ENCODE results near the gene VWC2.

Gene VWC2

DNA sequence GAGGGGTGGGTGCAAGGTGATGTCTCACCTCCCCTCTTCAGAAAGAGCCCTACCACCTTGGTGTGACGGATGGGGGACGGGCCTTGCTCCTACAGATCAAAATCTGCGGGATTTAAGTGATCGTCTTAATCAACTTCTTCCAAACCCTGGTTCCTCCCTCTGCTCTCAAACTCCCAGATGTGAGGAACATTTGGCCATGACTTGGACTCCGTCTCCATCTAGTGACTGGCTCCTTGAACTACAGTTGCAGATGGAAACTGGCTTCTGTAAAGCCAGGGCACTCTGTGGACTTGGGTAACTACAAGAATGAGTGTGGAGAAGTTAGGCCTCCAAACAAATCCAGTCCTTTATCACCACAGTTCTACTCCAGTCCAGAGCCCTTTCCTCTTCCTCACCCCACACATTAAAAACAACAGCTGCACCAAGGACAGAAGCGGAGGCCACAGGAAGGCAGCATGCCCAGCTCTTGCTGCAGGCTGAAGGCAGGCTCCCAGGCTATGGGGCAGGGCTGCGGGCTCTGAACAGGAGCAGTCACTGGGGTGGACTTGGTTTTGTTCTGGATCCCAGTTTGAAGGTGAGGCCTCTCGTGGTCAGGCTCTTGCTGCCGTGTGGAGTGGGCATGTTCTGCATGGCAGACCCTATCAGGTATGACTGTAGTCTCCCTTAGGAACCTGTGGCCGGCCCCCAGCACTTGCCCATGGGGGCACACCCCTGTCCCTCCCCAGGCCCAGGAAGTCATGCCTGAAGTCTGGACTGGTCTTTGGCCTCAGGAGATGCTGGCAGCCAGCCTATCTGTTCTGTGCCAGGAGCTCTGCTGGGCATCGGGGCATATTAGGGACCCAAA lies 79.4 kb downstream of the VWC2 start:
- peak; percentile 7 for DNase-seq (ENCODE audit: low read depth)

- DNase-seq (ENCODE audit: low read depth) = no peak
Observed at GRCh38 chr7:49855281-49855980, 82.0 kb downstream of the VWC2 start.

DNA sequence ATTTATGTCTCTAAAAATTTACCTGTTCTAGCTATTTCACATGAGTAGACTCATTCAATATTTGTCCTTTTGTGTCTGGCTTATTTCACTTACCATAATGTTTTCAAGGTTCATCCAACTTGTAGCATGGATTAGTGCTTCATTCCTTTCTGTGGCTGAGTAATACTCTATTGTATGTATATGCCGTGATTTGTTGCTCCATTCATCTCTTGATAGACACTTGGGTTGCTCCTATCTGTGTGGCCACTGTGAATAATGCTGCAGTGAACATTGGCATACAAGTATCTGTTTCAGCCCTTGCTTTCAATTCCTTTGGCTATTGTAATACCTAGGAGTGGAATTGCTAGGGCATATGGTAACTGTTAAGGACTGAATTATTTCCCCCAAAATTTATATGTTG lies 86.9 kb downstream of the VWC2 start:
- DNase-seq (ENCODE audit: low read depth) = no peak

GRCh38 chr7:49866076-49866735 lies 92.8 kb downstream of the VWC2 start:
- DNase-seq (ENCODE audit: low read depth) = no peak

- no peak for DNase-seq (ENCODE audit: low read depth)
Observed at GRCh38 chr7:49866910-49867309, 93.5 kb downstream of the VWC2 start.

DNA sequence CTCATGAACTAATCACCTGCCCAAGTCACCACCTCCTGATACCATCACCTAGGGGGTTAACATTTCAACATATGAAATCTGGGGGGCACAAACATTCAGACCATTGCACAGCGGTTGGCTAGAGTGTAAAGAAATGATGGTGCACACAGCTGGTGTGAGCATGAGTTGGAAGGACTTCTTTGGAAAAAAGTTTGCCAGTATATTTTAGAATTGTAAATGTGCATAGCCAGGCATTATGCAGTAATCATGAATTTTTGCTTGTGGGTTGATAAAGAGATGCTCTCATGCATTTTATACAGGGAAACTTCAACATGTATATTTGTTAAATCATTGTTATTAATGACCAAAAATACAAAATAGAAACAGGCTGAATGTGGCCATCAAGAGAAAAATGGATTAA lies 100.0 kb downstream of the VWC2 start:
- no peak for DNase-seq (ENCODE audit: low read depth)

- DNase-seq (ENCODE audit: low read depth) = no peak
Observed at GRCh38 chr7:49875336-49875735, 101.9 kb downstream of the VWC2 start.

GRCh38 chr7:49876202-49876601 lies 102.8 kb downstream of the VWC2 start:
- no peak for DNase-seq (ENCODE audit: low read depth)

DNA sequence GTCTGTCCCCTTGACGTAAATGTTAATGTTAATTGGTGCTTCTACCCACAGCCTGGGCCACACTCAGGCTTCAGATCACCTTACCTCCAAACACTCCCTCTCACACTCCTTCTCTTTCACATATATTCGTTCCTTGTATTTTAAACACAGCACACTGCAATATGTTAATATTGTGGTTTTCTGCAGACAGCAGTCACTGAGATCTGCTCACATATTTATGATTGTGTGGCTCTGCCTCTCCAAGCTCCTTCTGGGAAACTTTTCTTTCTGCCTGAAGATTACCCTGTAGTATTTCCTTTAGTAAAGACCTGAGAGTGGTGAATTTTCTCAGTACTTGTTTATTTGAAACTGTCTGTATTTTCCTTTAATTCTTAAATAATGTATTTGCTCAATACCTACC lies 104.7 kb downstream of the VWC2 start:
- DNase-seq (ENCODE audit: low read depth) = no peak

- no peak for DNase-seq (ENCODE audit: low read depth)
Observed at GRCh38 chr7:49878627-49879026, 105.2 kb downstream of the VWC2 start.

DNA sequence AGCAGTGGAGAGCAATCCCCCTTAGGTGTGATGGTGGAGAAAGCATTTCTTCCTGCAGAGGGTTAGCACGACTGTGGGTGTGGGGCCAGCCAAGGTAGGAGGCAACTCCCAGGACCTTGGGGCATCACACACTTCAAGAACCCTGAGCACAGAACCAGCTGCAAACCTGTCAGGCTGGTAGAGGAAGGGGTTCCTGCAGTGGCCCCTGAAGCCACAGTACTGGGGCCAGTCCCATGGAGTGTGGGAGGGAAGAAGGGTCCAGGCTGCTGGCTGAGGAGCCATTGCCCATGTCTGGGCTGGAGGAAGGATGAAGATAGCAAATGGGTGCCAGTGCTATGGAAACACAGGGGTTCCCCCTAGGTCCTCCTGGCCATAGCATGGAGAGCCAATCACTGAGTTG lies 110.5 kb downstream of the VWC2 start:
- no peak for DNase-seq (ENCODE audit: low read depth)

DNA sequence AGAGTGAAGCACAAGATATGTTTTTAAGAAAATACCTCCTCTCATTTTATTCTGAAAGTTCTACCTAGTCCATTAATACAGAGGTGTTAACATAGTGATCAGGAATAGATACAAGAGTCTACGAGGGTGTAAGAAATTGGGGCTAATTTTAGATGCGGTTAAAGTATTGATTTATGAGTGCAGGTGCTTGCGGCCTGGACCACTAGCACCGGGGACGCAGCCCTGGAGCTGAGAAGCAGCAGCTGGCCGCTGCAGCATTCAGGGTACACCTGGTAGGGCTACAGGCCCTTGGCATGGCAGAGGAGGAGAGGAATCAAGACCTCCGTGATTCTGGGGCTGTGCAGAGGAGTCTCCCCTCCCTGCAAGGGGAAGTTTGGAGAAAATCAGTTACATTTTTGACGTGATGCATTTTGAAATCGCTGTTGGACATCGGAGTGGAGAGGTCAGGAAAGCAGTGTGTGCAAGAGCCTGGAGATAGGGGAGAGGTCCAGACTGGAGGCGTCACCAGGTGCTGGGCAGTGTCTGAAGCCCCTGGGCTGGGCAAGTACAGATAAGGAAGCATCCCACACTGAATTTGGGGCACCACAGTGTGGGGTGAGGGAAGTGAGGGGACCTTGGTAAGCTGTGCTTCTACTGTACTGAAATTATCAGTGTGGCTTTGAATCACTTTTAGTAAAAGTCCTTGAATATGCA lies 112.3 kb downstream of the VWC2 start:
- DNase-seq (ENCODE audit: low read depth) = no peak

DNA sequence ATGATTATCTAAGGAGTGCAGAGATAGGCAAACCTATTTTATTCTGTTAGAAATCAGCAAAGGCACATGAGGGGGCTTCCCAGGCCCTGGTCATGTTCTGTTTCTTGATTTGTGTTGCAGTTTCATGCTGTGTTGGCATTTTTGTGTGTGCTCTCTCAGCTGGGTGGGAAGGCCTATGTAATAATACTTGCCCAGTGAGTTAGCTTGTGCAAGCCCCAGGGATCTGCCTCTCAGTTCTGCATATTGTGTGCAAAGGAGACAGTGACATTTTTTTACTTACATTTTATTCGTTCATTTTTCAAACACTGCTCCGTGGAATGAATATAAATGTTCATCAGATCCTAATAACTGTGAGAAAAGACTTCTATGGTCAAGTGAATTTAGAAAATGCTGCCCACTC lies 119.0 kb downstream of the VWC2 start:
- DNase-seq (ENCODE audit: low read depth) = no peak

DNA sequence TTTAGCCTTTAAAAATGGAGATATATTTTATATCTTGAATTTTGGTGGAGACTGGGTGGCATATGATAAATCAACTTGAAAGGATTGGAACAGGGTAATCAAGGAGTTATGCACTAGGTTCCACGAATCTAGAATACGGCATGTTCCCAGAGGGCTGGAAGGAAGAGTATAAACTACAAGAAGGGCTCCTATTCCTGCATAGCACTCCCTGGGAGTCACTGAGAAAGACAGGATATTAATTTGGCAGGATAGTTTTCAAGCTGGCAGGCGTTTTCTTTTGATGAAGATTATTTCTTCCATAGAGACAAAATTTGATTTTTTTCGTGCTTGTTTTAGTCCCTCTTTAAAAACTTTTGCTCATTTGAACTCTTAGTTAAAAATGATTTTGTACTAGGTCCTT lies 119.7 kb downstream of the VWC2 start:
- no peak for DNase-seq (ENCODE audit: low read depth)

- DNase-seq (ENCODE audit: low read depth) = no peak
Observed at GRCh38 chr7:49894543-49894942, 121.1 kb downstream of the VWC2 start.

DNA sequence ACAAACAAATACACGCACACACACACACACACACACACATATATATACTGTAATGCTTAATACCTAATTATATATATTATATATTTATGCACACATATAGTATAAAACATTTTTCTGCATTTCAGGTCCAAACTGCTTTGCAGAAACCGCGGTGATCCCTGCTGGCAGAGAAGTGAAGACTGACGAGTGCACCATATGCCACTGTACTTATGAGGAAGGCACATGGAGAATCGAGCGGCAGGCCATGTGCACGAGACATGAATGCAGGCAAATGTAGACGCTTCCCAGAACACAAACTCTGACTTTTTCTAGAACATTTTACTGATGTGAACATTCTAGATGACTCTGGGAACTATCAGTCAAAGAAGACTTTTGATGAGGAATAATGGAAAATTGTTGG lies 138.5 kb downstream of the VWC2 start:
- DNase-seq (ENCODE audit: low read depth) = no peak

DNA sequence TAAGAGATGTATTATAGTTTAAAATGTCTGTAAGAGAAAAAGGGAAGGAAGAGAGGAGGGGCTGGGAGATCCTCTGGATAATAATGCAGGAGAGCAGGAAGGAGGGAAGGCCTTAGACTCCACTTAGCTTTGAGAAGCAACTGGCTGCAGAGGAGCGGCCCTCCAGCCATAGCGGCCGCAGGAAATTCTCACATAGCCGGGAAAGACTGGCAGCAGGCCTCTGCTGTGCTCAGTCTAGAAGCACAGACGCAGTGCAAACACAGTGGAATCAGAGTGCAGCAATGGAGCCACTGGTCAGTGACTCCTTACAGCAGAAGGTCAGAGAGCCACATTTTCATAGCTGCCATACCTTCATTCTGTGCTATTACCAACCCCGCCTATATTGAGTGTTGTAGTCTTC lies 153.3 kb downstream of the VWC2 start:
- no peak for DNase-seq (ENCODE audit: low read depth)

DNA sequence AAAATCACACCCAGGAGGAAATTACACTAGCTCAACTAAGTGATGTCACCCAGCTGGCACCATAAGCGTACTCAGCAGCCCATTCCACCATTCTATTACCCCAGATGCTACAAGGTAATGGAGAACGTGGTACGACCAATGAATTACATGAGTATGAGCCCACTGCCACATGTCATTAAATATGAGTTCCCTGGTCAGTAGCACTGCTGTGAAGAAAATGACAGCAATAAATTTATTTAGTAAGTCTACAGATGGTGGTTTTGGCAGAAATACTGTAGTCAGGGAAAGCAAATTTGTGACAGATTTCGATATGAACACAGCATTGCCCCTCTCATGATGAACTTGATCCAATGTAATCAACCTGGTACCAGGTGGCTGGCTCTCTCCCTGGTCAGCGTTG lies 154.2 kb downstream of the VWC2 start:
- no peak for DNase-seq (ENCODE audit: low read depth)

DNA sequence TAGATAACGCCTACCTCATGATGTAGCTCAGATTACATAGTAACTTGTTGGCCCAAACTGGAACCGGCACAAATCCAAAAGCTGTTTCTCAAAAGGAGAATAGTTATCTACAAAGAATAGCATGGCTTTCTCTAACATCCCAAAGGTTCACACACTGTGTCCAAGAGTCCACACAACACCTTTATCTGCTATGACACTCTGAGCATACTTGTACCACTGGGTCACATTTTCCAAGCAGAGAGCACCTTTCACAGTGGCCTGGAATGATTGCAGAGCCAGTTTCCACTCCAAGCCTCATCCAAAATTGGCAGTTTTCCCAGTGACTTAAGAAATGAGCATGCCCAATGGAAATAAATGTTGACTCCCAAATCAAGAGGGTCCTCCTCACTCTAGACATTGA lies 155.3 kb downstream of the VWC2 start:
- DNase-seq (ENCODE audit: low read depth) = no peak

DNA sequence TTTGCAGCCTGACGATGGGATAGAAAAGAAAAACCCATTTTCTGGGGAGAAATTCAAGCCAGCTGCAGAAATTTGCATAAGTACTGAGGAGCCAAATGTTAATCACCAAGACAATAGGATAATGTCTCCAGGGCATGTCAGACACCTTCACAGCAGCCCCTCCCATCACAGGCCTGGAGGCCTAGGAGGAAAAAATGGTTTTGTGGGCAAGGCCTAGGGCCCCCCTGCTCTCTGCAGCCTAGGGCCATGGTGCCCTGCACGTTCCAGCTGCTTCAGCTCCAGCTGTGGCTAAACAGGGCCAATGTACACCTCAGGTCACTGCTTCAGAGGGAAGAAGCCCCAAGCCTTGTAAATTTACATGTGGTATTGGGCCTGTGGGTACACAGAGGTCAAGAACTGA lies 158.2 kb downstream of the VWC2 start:
- DNase-seq (ENCODE audit: low read depth) = no peak

- DNase-seq (ENCODE audit: low read depth) = no peak
Observed at GRCh38 chr7:49937608-49938007, 164.2 kb downstream of the VWC2 start.
